Gastroesophageal sphincter (tissue), 4 donors: ENCODE data around the gene NOL4L. TPM values are rescaled to one million over a fixed set of nuclear protein-coding genes. Genes with fewer than 3 reads are reported as not detected.
A peak's percentile ranks its signal among the peaks of the same experiment; 100 is the strongest.

Source experiments
- ATAC-seq: fragments of 150-250 bp; one replicate; pipeline ENCODE4 v1.9.1; 2016; ENCODE audit warnings: mild to moderate bottlenecking, moderate library complexity
- H3K27ac ChIP-seq, 4 donors: fragments of 200-600 bp; sonication (generic) in 3 of 4; 1 replicate in 3 of 4; 2 replicates in 1 of 4; pipeline ENCODE4 v1.5.1; 2016 to 2019
- H3K27me3 ChIP-seq: fragments of 200-600 bp; sonication (generic); one replicate; pipeline ENCODE4 v1.5.1; 2019
- H3K36me3 ChIP-seq, 2 donors: fragments of 200-600 bp; sonication (generic); one replicate each; pipeline ENCODE4 v1.5.1; 2019; ENCODE audit warnings: control low read depth in 1 of 2
- H3K4me1 ChIP-seq, 3 donors: fragments of 200-600 bp; sonication (generic); 1 replicate in 2 of 3; 2 replicates in 1 of 3; pipeline ENCODE4 v1.5.1; 2016 to 2019; ENCODE audit warnings: control low read depth in 2 of 3
- H3K4me3 ChIP-seq, 2 donors: fragments of 200-600 bp; sonication (generic); one replicate each; pipeline ENCODE4 v1.5.1; 2019; ENCODE audit warnings: mild to moderate bottlenecking in 1 of 2, moderate library complexity in 1 of 2
- H3K9me3 ChIP-seq, 3 donors: fragments of 200-600 bp; sonication (generic); one replicate each; pipeline ENCODE4 v1.5.1; 2017 to 2019; ENCODE audit warnings: control low read depth in 2 of 3
- CTCF ChIP-seq, 4 experiments: fragments of 200-600 bp in 2 of 4; fragments of 450-650 bp in 2 of 4; sonication (generic) in 1 of 4; IDR thresholded peaks; one replicate each; pipeline ENCODE4 v1.5.1; 2017 to 2019; ENCODE audit warnings: antibody characterized with exemption in 4 of 4, mild to moderate bottlenecking in 2 of 4, moderate library complexity in 2 of 4
- EP300 ChIP-seq: sonication (generic); formaldehyde crosslinking; IDR thresholded peaks from one replicate; pipeline ENCODE4 v1.6.1; 2017; ENCODE audit warnings: antibody characterized with exemption, mild to moderate bottlenecking
- POLR2A ChIP-seq, 2 donors: fragments of 450-650 bp; IDR thresholded peaks; one replicate each; pipeline ENCODE4 v1.6.1; 2017; ENCODE audit warnings: antibody characterized with exemption in 2 of 2, mild to moderate bottlenecking in 2 of 2, moderate library complexity in 1 of 2
- POLR2AphosphoS5 ChIP-seq: sonication (generic); formaldehyde crosslinking; IDR thresholded peaks from one replicate; pipeline ENCODE4 v1.6.1; 2017; ENCODE audit warnings: antibody characterized with exemption
- WGBS, 2 donors: methylation state at CpG; one replicate each; pipeline ENCODE4 v1.1.5; 2018; ENCODE audit warnings: low coverage in 1 of 2; 5-methylcytosine and 5-hydroxymethylcytosine counted together
- total RNA-seq, 4 donors: library from RNA; depleted of rRNA; stranded (reverse); fragments of >200 nt; gene quantifications; one replicate each; pipeline ENCODE4 v1.1.0, GENCODE V29; 2016

The NOL4L gene
- 10 to 100 TPM in 2 of 4 donors, 1 to 10 TPM in 2; 9.0 to 14.7 (median 10.8) TPM for total RNA-seq

GRCh38 chr20:32585011-32585585, at the start of gene NOL4L:
TSS of gene NOL4L (minus strand) at chr20:32585333. CDS start at chr20:32584890, 443 bp downstream.
- no peaks in the 10 kb centered on the region for H3K9me3 ChIP-seq
- ATAC-seq: peak; percentile 57

GRCh38 chr20:32634041-32634805, 49.1 kb upstream of the NOL4L start:
- ATAC-seq: no peak
- H3K27ac ChIP-seq: no peak overlapping the region
- 67 to 80% methylated on average over 6 to 11 of the region's 19 CpGs for WGBS, 2 donors
- no peak for TF ChIP-seq CTCF (IDR thresholded peaks at IDR 0.05)
- no peak for TF ChIP-seq EP300
- no peak for TF ChIP-seq POLR2AphosphoS5
- no peak for TF ChIP-seq POLR2A (IDR thresholded peaks at IDR 0.05)
- H3K9me3 ChIP-seq: no peaks in the 10 kb centered on the region
- no peaks in the 10 kb centered on the region for H3K36me3 ChIP-seq
- no peaks in the 10 kb centered on the region for H3K27me3 ChIP-seq
- H3K4me1 ChIP-seq: peaks cover 0 to 5% (median 0%) of the 10 kb centered on the region in 3 donors
- H3K4me3 ChIP-seq: no peak overlapping the region

More at GRCh38 chr20:32585011-32585585, at the start of gene NOL4L:
- Histone ChIP-seq H3K4me1 (peaks cover 0 to 38% (median 0%) of the 10 kb centered on the region in 3 donors), H3K4me3 (peak within 1 kb of the TSS; percentile 72 to 76), H3K27me3 (peaks cover 28% of the 10 kb centered on the region), H3K27ac (peak within 1 kb of the TSS in 3 of 4 donors; percentile 62 to 68 (median 65)), H3K36me3 (no peaks in the 10 kb centered on the region)
- no CpG with 5 or more reads among the region's 80 CpGs for WGBS, 2 donors
- TF ChIP-seq EP300: no peak
- no peak for TF ChIP-seq CTCF (IDR thresholded peaks at IDR 0.05)
- no peak for TF ChIP-seq POLR2A (IDR thresholded peaks at IDR 0.05)
- TF ChIP-seq POLR2AphosphoS5: no peak

- no peak overlapping the region for H3K4me3 ChIP-seq
- H3K27me3 ChIP-seq: no peaks in the 10 kb centered on the region
- H3K9me3 ChIP-seq: no peaks in the 10 kb centered on the region
- no peaks in the 10 kb centered on the region for H3K36me3 ChIP-seq
- TF ChIP-seq EP300 (no peak), CTCF (IDR thresholded peaks at IDR 0.05) (no peak), POLR2A (IDR thresholded peaks at IDR 0.05) (no peak), POLR2AphosphoS5 (no peak)
- H3K27ac ChIP-seq: no peak overlapping the region
- peaks cover 0 to 5% (median 1%) of the 10 kb centered on the region in 3 donors for H3K4me1 ChIP-seq
- WGBS, 2 donors: 86 to 90% methylated on average over 9 to 13 of the region's 16 CpGs
- no peak for ATAC-seq
These were observed 47.6 kb upstream of the NOL4L start for GRCh38 chr20:32632461-32633354.

GRCh38 chr20:32631933-32632460, 46.9 kb upstream of the NOL4L start:
- H3K4me3 ChIP-seq: no peak overlapping the region
- 73 to 84% methylated on average over 2 of the region's 9 CpGs for WGBS, 2 donors
- no peak for ATAC-seq
- H3K4me1 ChIP-seq: peaks cover 0 to 13% (median 6%) of the 10 kb centered on the region in 3 donors
- H3K27me3 ChIP-seq: no peaks in the 10 kb centered on the region
- no peaks in the 10 kb centered on the region for H3K9me3 ChIP-seq
- H3K27ac ChIP-seq: no peak overlapping the region
- no peaks in the 10 kb centered on the region for H3K36me3 ChIP-seq
- no peak for TF ChIP-seq POLR2A (IDR thresholded peaks at IDR 0.05)
- no peak for TF ChIP-seq CTCF (IDR thresholded peaks at IDR 0.05)
- no peak for TF ChIP-seq POLR2AphosphoS5
- no peak for TF ChIP-seq EP300
